ENCODE data around the gene CATSPERD. TPM values are rescaled to one million over a fixed set of nuclear protein-coding genes. Genes with fewer than 3 reads are reported as not detected.

CATSPERD gene, protein sequence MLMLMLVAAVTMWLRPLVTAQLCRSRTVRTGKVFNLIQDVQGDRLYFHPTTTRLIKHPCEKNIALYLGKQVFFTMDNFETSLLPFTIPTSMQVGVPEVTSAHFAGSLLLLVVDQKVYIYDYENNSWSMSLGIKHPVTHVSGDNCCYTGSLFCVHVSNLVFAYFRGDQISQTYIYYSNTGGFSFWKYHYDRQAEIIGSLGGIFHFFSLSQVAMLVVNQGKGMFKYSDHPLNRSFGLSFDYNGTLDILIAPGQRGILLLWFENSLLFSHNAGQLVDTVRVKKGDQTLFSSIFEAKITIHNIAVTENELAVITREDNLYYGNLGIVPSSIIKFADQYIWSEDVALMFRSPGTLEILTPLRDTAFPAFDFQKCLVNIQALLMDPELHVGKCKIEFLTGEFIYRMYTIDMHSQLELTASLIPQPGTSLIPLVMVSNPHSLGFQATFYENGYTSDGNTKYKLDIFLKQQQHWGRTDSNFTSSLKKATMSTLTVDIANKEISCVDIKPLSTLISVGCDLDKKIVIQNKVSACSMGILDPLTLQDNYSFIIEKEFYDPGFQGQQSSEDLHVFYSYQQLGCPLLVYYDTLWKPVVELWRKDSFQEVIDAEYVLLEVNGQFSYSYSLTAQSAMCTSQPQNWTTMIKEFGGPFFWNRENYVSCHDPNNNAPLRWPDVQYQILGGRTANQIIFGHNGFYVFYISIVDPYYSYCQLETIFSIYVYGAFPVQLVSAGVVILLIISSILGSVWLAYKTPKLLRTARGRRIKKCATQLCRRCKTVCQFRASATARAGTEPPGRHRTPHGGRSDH
- not detected in 2 replicates for total RNA-seq

GRCh38 chr19:5719961-5720790 lies at the start of gene CATSPERD, which contains the start of gene LONP1:
TSS of gene CATSPERD (plus strand) at chr19:5720637. CDS start at chr19:5720738, 101 bp downstream.
TSS of gene LONP1 (minus strand) at chr19:5720146. CDS start at chr19:5720132, 14 bp downstream.

GRCh38 chr19:5680437-5681368 lies 39.7 kb upstream of the CATSPERD start, which contains the start of the genes HSD11B1L and MICOS13:
TSS of gene HSD11B1L (plus strand) at chr19:5681027. CDS start at chr19:5684833, 3,806 bp downstream.
TSS of gene MICOS13 (minus strand) at chr19:5680516. CDS start at chr19:5680486, 30 bp downstream.

DNA sequence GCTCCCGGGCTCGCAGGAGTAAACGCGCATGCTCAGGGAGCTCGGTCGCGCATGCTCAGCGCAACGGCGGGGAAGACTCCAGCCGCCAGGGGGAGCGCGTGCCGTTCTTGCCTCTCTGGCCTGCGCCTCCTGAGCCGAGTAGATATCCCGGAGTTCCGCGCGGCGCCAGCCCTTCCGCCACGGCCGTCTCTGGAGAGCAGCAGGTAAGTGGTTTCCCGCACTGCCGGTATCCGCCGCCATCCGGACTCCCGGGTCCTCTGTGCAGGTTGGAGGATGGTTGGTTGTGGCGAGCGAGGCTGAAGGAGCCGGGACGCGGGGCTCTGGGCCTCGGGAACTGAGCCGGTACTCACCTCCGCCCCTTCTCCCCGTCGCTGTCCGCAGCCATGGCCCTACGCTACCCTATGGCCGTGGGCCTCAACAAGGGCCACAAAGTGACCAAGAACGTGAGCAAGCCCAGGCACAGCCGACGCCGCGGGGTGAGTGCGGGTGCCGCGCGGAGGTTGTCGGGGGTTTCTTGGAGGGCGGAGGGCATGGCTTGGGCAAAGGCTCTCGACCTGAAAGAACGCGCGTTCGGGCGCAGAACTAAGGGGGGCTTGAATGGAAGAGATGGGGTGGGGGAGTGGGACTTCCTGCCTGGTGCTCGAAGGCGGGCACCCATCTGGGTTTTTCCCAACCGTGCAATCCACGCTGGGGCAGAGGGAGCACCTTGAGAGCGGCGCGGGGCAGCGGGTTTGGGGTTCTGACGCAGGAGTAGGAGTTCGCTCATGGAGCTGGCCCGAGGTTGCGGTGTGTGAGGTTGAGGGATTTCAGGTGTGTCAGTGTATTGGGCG lies 30.1 kb upstream of the CATSPERD start, which contains the start of gene RPL36:
TSS of gene RPL36 (plus strand) at position 171 of the 830 bp plus-strand sequence. CDS start at position 384, 213 bp downstream.

DNA sequence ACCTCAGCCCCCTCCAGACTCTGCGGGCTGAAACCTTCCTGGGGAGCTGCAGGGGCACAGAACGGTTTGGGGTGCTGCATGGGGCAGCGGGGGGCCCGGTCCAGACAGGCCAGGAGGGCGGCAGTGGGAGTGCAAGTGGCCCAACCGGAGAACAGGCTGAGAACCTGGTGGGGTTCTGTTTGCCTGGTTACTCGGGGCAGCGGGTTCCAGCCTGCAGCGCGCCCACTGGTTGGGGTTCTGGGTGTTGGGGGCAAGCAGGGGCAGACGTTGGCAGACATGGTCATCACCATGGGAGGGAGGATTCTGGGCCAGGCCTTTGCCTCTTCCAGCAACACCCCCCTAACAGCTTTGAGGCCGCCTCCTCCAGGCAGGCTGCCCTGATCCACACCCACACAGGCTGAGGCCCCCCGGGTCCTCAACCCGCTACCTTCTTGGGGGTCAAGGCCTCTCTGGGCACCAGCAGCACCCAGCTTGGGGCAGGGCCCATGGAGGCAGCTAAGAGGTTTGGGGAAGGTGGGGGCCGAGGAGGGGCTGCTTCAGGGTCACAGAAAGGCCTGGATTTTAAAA lies 64.2 kb downstream of the CATSPERD start, which contains the start of gene PRR22:
TSS of gene PRR22 (minus strand) at position 166 of the 567 bp plus-strand sequence. CDS start at position 80, 86 bp downstream.

GRCh38 chr19:5790559-5791520 lies 70.4 kb downstream of the CATSPERD start, which contains the start of gene DUS3L:
TSS of gene DUS3L (minus strand) at chr19:5791163. CDS start at chr19:5791141, 22 bp downstream.

GRCh38 chr19:5804516-5805461 lies 84.4 kb downstream of the CATSPERD start, which contains the start of gene NRTN:
TSS of gene NRTN (plus strand) at chr19:5805067. CDS start at chr19:5824166, 19,099 bp downstream.

Other genes with a start within 250 kb of the CATSPERD start
- not detected in 2 replicates for gene TINCR, start 152.7 kb upstream of the CATSPERD start, total RNA-seq
- 26.6 and 30.9 TPM in 2 replicates for gene SAFB2, start 97.9 kb upstream of the CATSPERD start, total RNA-seq
- gene SAFB, start 97.6 kb upstream of the CATSPERD start, total RNA-seq, result 47.1 and 52.9 TPM in 2 replicates
- gene MICOS13, start 40.1 kb upstream of the CATSPERD start, total RNA-seq, result 27.8 and 32.5 TPM in 2 replicates
- 7.3 and 7.8 TPM in 2 replicates for gene HSD11B1L, start 39.6 kb upstream of the CATSPERD start, total RNA-seq
- gene RPL36, start 30.3 kb upstream of the CATSPERD start, total RNA-seq, result 513 and 637 TPM in 2 replicates
- 92.9 and 106 TPM in 2 replicates for gene LONP1, start 491 bp upstream of the CATSPERD start, total RNA-seq
- gene PRR22, start 64.1 kb downstream of the CATSPERD start, total RNA-seq, result under 0.01 and 0.30 TPM in 2 replicates
- gene DUS3L, start 70.5 kb downstream of the CATSPERD start, total RNA-seq, result 29.2 and 35.0 TPM in 2 replicates
- not detected in 2 replicates for gene NRTN, start 84.4 kb downstream of the CATSPERD start, total RNA-seq
- gene FUT6, start 119.1 kb downstream of the CATSPERD start, total RNA-seq, result not detected in 2 replicates
- not detected in 2 replicates for gene FUT3, start 130.8 kb downstream of the CATSPERD start, total RNA-seq
- not detected in 2 replicates for gene FUT5, start 149.9 kb downstream of the CATSPERD start, total RNA-seq
- 211 and 432 TPM in 2 replicates for gene NDUFA11, start 183.2 kb downstream of the CATSPERD start, total RNA-seq
- 4.5 and 7.6 TPM in 2 replicates for gene VMAC, start 184.2 kb downstream of the CATSPERD start, total RNA-seq
- 0.97 and 2.0 TPM in 2 replicates for gene CAPS, start 193.6 kb downstream of the CATSPERD start, total RNA-seq